Suprapubic skin (tissue), 4 donors: Measurements from ENCODE around the gene SLC43A3.

Experiments
- CTCF ChIP-seq, 2 donors: fragments of 200-600 bp in 1 of 2; fragments of 450-650 bp in 1 of 2; sonication (generic) in 1 of 2; IDR thresholded peaks; one replicate each; pipeline ENCODE4 v1.5.1; 2016 to 2019; ENCODE audit warnings: antibody characterized with exemption in 2 of 2, mild to moderate bottlenecking in 1 of 2, moderate library complexity in 1 of 2
- EP300 ChIP-seq: sonication (generic); formaldehyde crosslinking; IDR thresholded peaks from one replicate; pipeline ENCODE4 v1.6.1; 2017; ENCODE audit warnings: antibody characterized with exemption
- POLR2A ChIP-seq, 2 donors: fragments of 450-650 bp; IDR thresholded peaks; one replicate each; pipeline ENCODE4 v1.6.1; 2017; ENCODE audit warnings: antibody characterized with exemption in 2 of 2, mild to moderate bottlenecking in 2 of 2, moderate library complexity in 2 of 2
- POLR2AphosphoS5 ChIP-seq, 3 donors: sonication (generic); formaldehyde crosslinking; IDR thresholded peaks; one replicate each; pipeline ENCODE4 v1.6.1; 2017; ENCODE audit warnings: antibody characterized with exemption in 3 of 3

GRCh38 chr11:57360991-57361390 is 65.9 kb downstream of the SLC43A3 start:
- no peak for TF ChIP-seq CTCF (IDR thresholded peaks at IDR 0.05)
- no peak for TF ChIP-seq POLR2AphosphoS5 (IDR thresholded peaks at IDR 0.05)
- TF ChIP-seq POLR2A (IDR thresholded peaks at IDR 0.05): no peak
- TF ChIP-seq EP300: no peak
